Left lung (tissue), 10 donors: Measurements from ENCODE around the gene GRIN1. TPM values are rescaled to one million over a fixed set of nuclear protein-coding genes. Genes with fewer than 3 reads are reported as not detected.

Experiments
- ATAC-seq: fragments of 200-7000 bp; cut with Tn5 transposase; one replicate; pipeline ENCODE4 v1.9.1; 2020; ENCODE audit warnings: moderate library complexity
- DNase-seq, 4 donors: peaks; one replicate each; pipeline ENCODE4 v3.0.0-alpha.2; 2013 to 2020
- H3K27ac ChIP-seq, 2 donors: fragments of 200-600 bp; sonication (generic) in 1 of 2; one replicate each; pipeline versions ENCODE4 v1.5.0 to v1.8.0; 2020 to 2021
- H3K27me3 ChIP-seq, 2 donors: fragments of 200-600 bp; sonication (generic) in 1 of 2; one replicate each; pipeline versions ENCODE4 v1.5.0 to v1.8.0; 2020 to 2021
- H3K36me3 ChIP-seq, 2 donors: fragments of 200-600 bp; sonication (generic) in 1 of 2; one replicate each; pipeline versions ENCODE4 v1.5.0 to v1.8.0; 2020 to 2021
- H3K4me1 ChIP-seq, 2 donors: fragments of 200-600 bp; one replicate each; pipeline ENCODE4 v1.8.0; 2021
- H3K4me3 ChIP-seq, 2 donors: fragments of 200-600 bp; sonication (generic) in 1 of 2; one replicate each; pipeline versions ENCODE4 v1.5.0 to v1.8.0; 2020 to 2021; ENCODE audit warnings: mild to moderate bottlenecking in 1 of 2
- H3K9me3 ChIP-seq, 2 donors: fragments of 200-600 bp; sonication (generic) in 1 of 2; one replicate each; pipeline versions ENCODE4 v1.5.0 to v1.8.0; 2020 to 2021
- intact Hi-C, 2 donors: fragments of 100-400 bp; cut with DNase I; formaldehyde crosslinking; loops; one replicate each; pipeline versions ENCODE4 v1.11.2 to v1.14.2; 2022
- polyA plus RNA-seq, 6 donors: library from polyadenylated mRNA; unstranded; fragments of 120-200 nt; gene quantifications; one replicate each; pipeline ENCODE4 v1.2.1, GENCODE V29; 2013; ENCODE audit not compliant: insufficient read length in 6 of 6
- total RNA-seq, 2 donors: library from RNA; stranded (reverse); fragmentation: NEBNext Ultra II Directional; extraction: Animal tissue kit (Norgen Biotek cat#: 25700); gene quantifications; one replicate each; pipeline ENCODE4 v1.2.1, GENCODE V29; 2021
- TF ChIP-seq, protein P1 (sequence below), 2 donors: fragments of 200-600 bp; sonication (generic) in 1 of 2; IDR thresholded peaks; one replicate each; pipeline versions ENCODE4 v1.5.0 to v1.8.0; 2021; ENCODE audit warnings: antibody characterized with exemption in 2 of 2
- donor health status: DM: no; HTN: yes; CAD: no.
- donor health status: DM: no; HTN: no; CAD: no.

The GRIN1 gene
- total and polyA plus RNA-seq, 8 donors: 0.15 to 0.55 (median 0.28) TPM

DNA sequence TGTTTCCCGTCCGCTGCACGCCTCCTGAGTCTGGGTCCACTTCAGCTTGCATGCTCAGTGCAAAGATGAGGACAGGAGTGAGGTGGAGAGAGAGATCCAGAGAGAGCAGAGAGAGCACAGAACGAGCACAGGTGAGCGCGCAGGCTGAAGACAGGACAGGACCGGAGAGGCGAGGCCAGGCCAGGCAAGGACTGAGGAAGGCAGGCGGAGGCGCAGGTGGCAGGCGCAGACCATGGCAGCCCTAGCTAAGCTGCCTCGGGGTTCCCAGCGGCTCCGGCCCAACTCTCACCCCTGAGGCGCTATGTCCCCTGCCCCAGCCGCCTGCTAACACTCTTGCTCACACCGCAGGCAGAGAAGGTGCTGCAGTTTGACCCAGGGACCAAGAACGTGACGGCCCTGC lies 9.7 kb downstream of the GRIN1 start:
- ATAC-seq (no peak), DNase-seq (peak in 1 of 4 donors; percentile 68)
- intact Hi-C loops: no loop called here
- Histone ChIP-seq H3K36me3 (no peaks in the 10 kb centered on the region), H3K27ac (no peak overlapping the region), H3K9me3 (no peaks in the 10 kb centered on the region), H3K27me3 (peaks cover 0 to 46% of the 10 kb centered on the region in 2 donors), H3K4me3 (no peak overlapping the region), H3K4me1 (no peaks in the 10 kb centered on the region)
- TF ChIP-seq, protein P1, sequence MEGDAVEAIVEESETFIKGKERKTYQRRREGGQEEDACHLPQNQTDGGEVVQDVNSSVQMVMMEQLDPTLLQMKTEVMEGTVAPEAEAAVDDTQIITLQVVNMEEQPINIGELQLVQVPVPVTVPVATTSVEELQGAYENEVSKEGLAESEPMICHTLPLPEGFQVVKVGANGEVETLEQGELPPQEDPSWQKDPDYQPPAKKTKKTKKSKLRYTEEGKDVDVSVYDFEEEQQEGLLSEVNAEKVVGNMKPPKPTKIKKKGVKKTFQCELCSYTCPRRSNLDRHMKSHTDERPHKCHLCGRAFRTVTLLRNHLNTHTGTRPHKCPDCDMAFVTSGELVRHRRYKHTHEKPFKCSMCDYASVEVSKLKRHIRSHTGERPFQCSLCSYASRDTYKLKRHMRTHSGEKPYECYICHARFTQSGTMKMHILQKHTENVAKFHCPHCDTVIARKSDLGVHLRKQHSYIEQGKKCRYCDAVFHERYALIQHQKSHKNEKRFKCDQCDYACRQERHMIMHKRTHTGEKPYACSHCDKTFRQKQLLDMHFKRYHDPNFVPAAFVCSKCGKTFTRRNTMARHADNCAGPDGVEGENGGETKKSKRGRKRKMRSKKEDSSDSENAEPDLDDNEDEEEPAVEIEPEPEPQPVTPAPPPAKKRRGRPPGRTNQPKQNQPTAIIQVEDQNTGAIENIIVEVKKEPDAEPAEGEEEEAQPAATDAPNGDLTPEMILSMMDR (IDR thresholded peaks at IDR 0.05): no peak

DNA sequence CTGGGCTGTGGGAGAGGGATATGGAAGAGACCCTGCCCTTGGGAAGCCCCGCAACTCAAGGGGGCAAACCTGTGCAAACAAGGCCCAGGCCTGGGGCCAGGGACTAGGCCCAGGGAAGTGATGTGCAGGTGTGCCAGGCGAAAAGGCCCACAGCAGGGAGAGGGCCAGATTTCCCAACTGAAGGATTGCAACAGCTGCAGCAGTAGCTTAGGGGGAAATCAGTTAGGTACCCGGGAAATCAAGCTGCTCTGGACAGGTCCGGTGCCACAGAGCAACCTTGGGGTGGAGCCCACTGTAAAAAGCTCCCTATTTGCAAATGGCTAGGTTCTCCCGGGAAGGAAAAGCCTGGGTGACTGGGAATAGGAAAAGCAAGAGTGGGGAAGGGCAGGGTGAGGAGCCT lies 10.4 kb downstream of the GRIN1 start:
- H3K27me3 ChIP-seq: peaks cover 0 to 41% of the 10 kb centered on the region in 2 donors
- ATAC-seq (no peak), DNase-seq (peak in 1 of 4 donors; percentile 32)
- TF ChIP-seq, protein P1 (IDR thresholded peaks at IDR 0.05): no peak
- H3K36me3 ChIP-seq: no peaks in the 10 kb centered on the region
- H3K4me3 ChIP-seq: no peak overlapping the region
- H3K27ac ChIP-seq: no peak overlapping the region
- H3K4me1 ChIP-seq: no peaks in the 10 kb centered on the region
- intact Hi-C loops: no loop called here
- no peaks in the 10 kb centered on the region for H3K9me3 ChIP-seq

DNA sequence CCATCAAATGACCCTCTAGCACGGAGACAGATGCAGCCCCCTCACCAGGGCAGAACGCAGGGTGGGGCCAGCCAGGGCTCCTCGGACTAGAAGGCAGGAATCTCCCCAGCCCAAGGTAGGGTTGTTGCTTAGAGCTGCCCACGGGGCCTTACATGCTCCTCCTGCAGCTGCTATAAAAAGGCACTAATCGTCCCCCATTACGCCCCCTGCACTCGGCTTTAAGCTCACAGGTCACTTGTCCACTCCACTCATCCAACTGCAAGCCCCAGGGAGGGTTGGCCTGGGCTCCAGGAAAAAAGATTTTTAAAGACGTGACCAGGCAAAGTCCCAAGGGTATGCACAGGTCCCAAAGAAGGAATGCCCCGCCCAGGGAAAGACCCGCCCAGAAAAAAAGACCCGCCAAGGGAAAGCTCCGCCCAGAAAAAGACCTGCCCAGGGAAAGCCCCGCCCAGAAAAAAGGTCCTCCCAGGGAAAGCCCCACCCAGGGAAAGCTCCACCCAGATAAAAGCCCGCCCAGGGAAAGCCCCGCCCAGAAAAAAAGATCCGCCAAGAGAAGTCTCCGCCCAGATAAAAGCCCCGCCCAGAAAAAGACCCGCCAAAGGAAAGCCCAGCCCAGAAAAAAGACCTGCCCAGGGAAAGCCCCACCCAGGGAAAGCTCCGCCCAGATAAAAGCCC lies 11.1 kb downstream of the GRIN1 start:
- intact Hi-C loops: no loop called here
- H3K9me3 ChIP-seq: no peaks in the 10 kb centered on the region
- no peaks in the 10 kb centered on the region for H3K36me3 ChIP-seq
- H3K4me1 ChIP-seq: no peaks in the 10 kb centered on the region
- TF ChIP-seq, protein P1 (IDR thresholded peaks at IDR 0.05): no peak
- H3K4me3 ChIP-seq: no peak overlapping the region
- ATAC-seq: no peak
- peaks cover 0 to 45% of the 10 kb centered on the region in 2 donors for H3K27me3 ChIP-seq
- peak in 1 of 4 donors; percentile 39 for DNase-seq
- no peak overlapping the region for H3K27ac ChIP-seq

DNA sequence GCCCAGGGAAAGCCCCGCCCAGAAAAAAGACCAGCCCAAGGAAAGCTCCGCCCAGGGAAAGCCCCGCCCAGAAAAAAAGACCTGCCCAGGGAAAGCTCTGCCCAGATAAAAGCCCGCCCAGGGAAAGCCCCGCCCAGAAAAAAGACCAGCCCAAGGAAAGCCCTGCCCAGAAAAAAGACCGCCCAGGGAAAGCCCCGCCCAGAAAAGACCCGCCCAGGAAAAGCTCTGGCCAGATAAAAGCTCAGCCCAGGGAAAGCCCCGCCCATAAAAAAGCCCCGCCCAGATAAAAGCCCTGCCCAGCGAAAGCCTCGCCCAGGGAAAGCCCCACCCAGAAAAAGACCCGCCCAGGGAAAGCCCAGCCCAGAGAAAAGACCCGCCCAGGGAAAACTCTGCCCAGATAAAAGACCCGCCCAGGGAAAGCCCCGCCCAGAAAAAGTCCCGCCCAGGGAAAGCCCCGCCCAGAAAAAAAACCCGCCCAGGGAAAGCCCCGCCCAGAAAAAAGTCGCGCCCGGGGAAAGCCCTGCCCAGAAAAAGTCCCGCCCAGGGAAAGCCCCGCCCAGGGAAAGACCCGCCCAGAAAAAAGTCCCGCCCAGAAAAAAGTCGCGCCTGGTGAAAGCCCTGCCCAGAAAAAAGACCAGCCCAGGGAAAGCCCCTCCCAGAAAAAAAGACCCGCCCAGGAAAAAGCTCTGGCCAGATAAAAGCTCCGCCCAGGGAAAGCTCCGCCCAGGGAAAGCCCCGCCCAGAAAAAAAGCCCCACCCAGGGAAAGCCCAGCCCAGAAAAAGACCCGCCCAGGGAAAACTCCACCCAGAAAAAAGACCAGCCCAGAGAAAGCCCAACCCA lies 11.9 kb downstream of the GRIN1 start:
- TF ChIP-seq, protein P1 (IDR thresholded peaks at IDR 0.05): no peak
- Histone ChIP-seq H3K27me3 (peaks cover 0 to 48% of the 10 kb centered on the region in 2 donors), H3K9me3 (no peaks in the 10 kb centered on the region), H3K4me3 (no peak overlapping the region), H3K4me1 (no peaks in the 10 kb centered on the region), H3K27ac (no peak overlapping the region), H3K36me3 (no peaks in the 10 kb centered on the region)
- intact Hi-C loops: no loop called here
- peak in 2 of 4 donors; percentile 49 to 57 for DNase-seq
- peak; percentile 61 for ATAC-seq

DNA sequence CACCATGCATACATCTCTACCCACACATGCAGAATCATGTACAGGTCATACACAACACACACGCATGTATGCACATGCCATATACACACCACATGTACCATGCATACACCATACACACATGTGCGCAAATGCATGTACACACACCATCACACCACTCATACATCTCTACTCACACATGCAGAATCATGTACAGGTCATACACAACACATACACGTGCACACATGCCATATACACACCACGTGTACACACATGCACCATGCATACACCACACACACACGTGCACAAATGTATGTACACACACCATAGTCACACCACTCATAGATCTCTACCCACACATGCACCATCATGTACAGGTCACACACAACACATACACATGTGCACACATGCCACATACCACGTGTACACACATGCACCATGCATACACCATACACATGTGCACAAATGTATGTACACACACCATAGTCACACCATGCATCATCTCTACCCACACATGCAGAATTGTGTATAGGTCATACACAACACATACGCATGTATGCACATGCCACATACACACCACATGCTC lies 14.0 kb downstream of the GRIN1 start:
- Histone ChIP-seq H3K27me3 (peaks cover 5 to 48% of the 10 kb centered on the region in 2 donors), H3K9me3 (no peaks in the 10 kb centered on the region), H3K4me1 (peaks cover 0 to 7% of the 10 kb centered on the region in 2 donors), H3K36me3 (no peaks in the 10 kb centered on the region), H3K27ac (no peak overlapping the region), H3K4me3 (no peak overlapping the region)
- ATAC-seq (no peak), DNase-seq (no peak)
- TF ChIP-seq, protein P1 (IDR thresholded peaks at IDR 0.05): no peak
- intact Hi-C loops: no loop called here
